DOHH2 (cell line): Measurements from ENCODE around the gene TOMM40.

Source experiments
- H3F3A ChIP-seq: fragments of 200-600 bp; sonication (generic), shearing (Covaris generic); 2 replicates; pipeline ENCODE4 v1.6.0; 2016; ENCODE audit warnings: antibody characterized with exemption, mild to moderate bottlenecking; ENCODE audit not compliant: control insufficient read depth, insufficient read depth
- H3K27ac ChIP-seq: fragments of 200-600 bp; sonication (generic); 2 replicates; pipeline ENCODE4 v1.5.1; 2014; ENCODE audit warnings: low read depth, mild to moderate bottlenecking, low read length, moderate library complexity
- H3K27me3 ChIP-seq: fragments of 200-600 bp; sonication (generic); 2 replicates; pipeline ENCODE4 v1.6.1; 2014; ENCODE audit warnings: mild to moderate bottlenecking, low read length, mixed read lengths; ENCODE audit not compliant: control insufficient read depth
- H3K36me3 ChIP-seq: fragments of 200-600 bp; sonication (generic); 2 replicates; pipeline ENCODE4 v1.6.1; 2014; ENCODE audit warnings: mild to moderate bottlenecking, low read length, moderate library complexity, mixed read lengths; ENCODE audit not compliant: control insufficient read depth
- H3K4me1 ChIP-seq: fragments of 200-600 bp; sonication (generic); 2 replicates; pipeline ENCODE4 v1.6.1; 2014; ENCODE audit warnings: mild to moderate bottlenecking, low read length, mixed read lengths; ENCODE audit not compliant: control insufficient read depth
- H3K4me2 ChIP-seq: fragments of 200-600 bp; sonication (generic); 2 replicates; pipeline ENCODE4 v1.6.0; 2014; ENCODE audit warnings: mild to moderate bottlenecking, low read length, moderate library complexity
- H3K4me3 ChIP-seq: fragments of 200-600 bp; sonication (generic); 2 replicates; pipeline ENCODE4 v1.5.1; 2014; ENCODE audit warnings: mild to moderate bottlenecking, low read length, mixed read lengths
- H3K79me2 ChIP-seq: fragments of 200-600 bp; sonication (generic); 2 replicates; pipeline ENCODE4 v1.6.1; 2014; ENCODE audit warnings: mild to moderate bottlenecking, low read length, mixed read lengths; ENCODE audit not compliant: control insufficient read depth
- H3K9me2 ChIP-seq: fragments of 200-600 bp; sonication (generic); replicated peaks from 2 replicates; pipeline ENCODE4 v1.6.1; 2014; ENCODE audit warnings: mild to moderate bottlenecking, low read length, mixed read lengths; ENCODE audit not compliant: control insufficient read depth
- H3K9me3 ChIP-seq: fragments of 200-600 bp; sonication (generic); 2 replicates; pipeline ENCODE4 v1.6.1; 2014; ENCODE audit warnings: antibody characterized with exemption, low read length, mixed read lengths; ENCODE audit not compliant: control insufficient read depth, insufficient read depth
- H4K20me1 ChIP-seq: fragments of 200-600 bp; sonication (generic); 2 replicates; pipeline ENCODE4 v1.6.0; 2014; ENCODE audit warnings: low read depth, mild to moderate bottlenecking, antibody characterized with exemption, low read length, moderate library complexity; ENCODE audit not compliant: control insufficient read depth, insufficient read depth
- CTCF ChIP-seq: fragments of 200-600 bp; sonication (generic); IDR thresholded peaks from one replicate; pipeline ENCODE4 v1.5.1; 2014; ENCODE audit warnings: antibody characterized with exemption, mild to moderate bottlenecking, low read depth, low read length; ENCODE audit not compliant: poor library complexity, severe bottlenecking
- EZH2phosphoT487 ChIP-seq: fragments of 200-600 bp; sonication (generic); IDR thresholded peaks from 2 replicates; pipeline ENCODE4 v1.6.1; 2017; ENCODE audit warnings: borderline replicate concordance, mild to moderate bottlenecking, antibody characterized with exemption, low read length, moderate library complexity, mixed read lengths

The TOMM40 gene

GRCh38 chr19:44889830-44890365 is 1.2 kb upstream of the TOMM40 start:
- H3F3A ChIP-seq, result peaks cover 6% of the 10 kb centered on the region
- no peaks in the 10 kb centered on the region for H3K9me3 ChIP-seq
- TF ChIP-seq CTCF (no peak), EZH2phosphoT487 (no peak)
- H3K9me2 ChIP-seq, result no peaks in the 10 kb centered on the region
- H3K27ac ChIP-seq, result peak overlapping the region; percentile 92
- H3K4me1 ChIP-seq, result peaks cover 19% of the 10 kb centered on the region
- peaks cover 35% of the 10 kb centered on the region for H3K36me3 ChIP-seq
- H3K27me3 ChIP-seq, result no peaks in the 10 kb centered on the region
- peaks cover 14% of the 10 kb centered on the region for H4K20me1 ChIP-seq
- H3K79me2 ChIP-seq, result peaks cover 41% of the 10 kb centered on the region
- H3K4me3 ChIP-seq, result peak overlapping the region; percentile 83
- peak overlapping the region; percentile 95 for H3K4me2 ChIP-seq

GRCh38 chr19:44890366-44891015 is 563 bp upstream of the TOMM40 start:
- Histone ChIP-seq H3K27ac (peak overlapping the region; percentile 92), H3F3A (peaks cover 6% of the 10 kb centered on the region), H3K4me3 (peak overlapping the region; percentile 83), H3K79me2 (peaks cover 43% of the 10 kb centered on the region), H3K9me2 (no peaks in the 10 kb centered on the region), H3K36me3 (peaks cover 40% of the 10 kb centered on the region), H3K9me3 (no peaks in the 10 kb centered on the region), H4K20me1 (peaks cover 14% of the 10 kb centered on the region), H3K4me2 (peak overlapping the region; percentile 95), H3K27me3 (no peaks in the 10 kb centered on the region), H3K4me1 (peaks cover 19% of the 10 kb centered on the region)
- TF ChIP-seq CTCF (no peak), EZH2phosphoT487 (no peak)

GRCh38 chr19:44892932-44893331 is 1.9 kb downstream of the TOMM40 start:
- Histone ChIP-seq H3K4me3 (peak overlapping the region; percentile 89; the same call in 1 of the 2 replicates), H3K9me3 (no peaks in the 10 kb centered on the region), H3K36me3 (peaks cover 63% of the 10 kb centered on the region), H4K20me1 (peaks cover 14% of the 10 kb centered on the region), H3K9me2 (no peaks in the 10 kb centered on the region), H3K27ac (no peak overlapping the region), H3K79me2 (peaks cover 58% of the 10 kb centered on the region), H3F3A (peaks cover 6% of the 10 kb centered on the region), H3K27me3 (no peaks in the 10 kb centered on the region), H3K4me2 (peak overlapping the region; percentile 75; the same call in 1 of the 2 replicates), H3K4me1 (peaks cover 19% of the 10 kb centered on the region)
- TF ChIP-seq CTCF, result no peak
- TF ChIP-seq EZH2phosphoT487, result no peak
